AG04449 (cell line): ENCODE results near the gene PYGO2.
"Not testable (repeated sequence)": the region's sequence is repeated elsewhere in the genome, so short reads cannot be mapped to it uniquely, and the experiment has no call there.

Experiments
- CTCF ChIA-PET: fragments of 350-600 bp; formaldehyde crosslinking; extraction: SDS; loops from one replicate; lab custom pipeline; 2021; ENCODE audit warnings: antibody characterized with exemption; lab: Yijun Ruan, JAX
- POLR2A ChIA-PET: fragments of 400-600, 350-600 bp; formaldehyde crosslinking; extraction: SDS; loops from one replicate; lab custom pipeline; 2020; ENCODE audit warnings: antibody characterized with exemption, inconsistent platforms; lab: Yijun Ruan, JAX
- DNase-seq: peaks from one replicate; pipeline ENCODE4 v3.0.0-alpha.2; 2010; ENCODE audit warnings: low read depth, low spot score
- H3K4me3 ChIP-seq: 2 replicates; pipeline ENCODE4 v1.5.1; 2011; ENCODE audit warnings: low read depth, mild to moderate bottlenecking, control low read depth, low read length
- TF ChIP-seq, protein P1 (sequence below): IDR thresholded peaks from one replicate; pipeline ENCODE4 v1.5.1; 2011; ENCODE audit warnings: mild to moderate bottlenecking, moderate library complexity, low read length, control low read depth, inconsistent platforms; ENCODE audit not compliant: insufficient read depth; ENCODE audit errors: missing control alignments

PYGO2 gene

DNA sequence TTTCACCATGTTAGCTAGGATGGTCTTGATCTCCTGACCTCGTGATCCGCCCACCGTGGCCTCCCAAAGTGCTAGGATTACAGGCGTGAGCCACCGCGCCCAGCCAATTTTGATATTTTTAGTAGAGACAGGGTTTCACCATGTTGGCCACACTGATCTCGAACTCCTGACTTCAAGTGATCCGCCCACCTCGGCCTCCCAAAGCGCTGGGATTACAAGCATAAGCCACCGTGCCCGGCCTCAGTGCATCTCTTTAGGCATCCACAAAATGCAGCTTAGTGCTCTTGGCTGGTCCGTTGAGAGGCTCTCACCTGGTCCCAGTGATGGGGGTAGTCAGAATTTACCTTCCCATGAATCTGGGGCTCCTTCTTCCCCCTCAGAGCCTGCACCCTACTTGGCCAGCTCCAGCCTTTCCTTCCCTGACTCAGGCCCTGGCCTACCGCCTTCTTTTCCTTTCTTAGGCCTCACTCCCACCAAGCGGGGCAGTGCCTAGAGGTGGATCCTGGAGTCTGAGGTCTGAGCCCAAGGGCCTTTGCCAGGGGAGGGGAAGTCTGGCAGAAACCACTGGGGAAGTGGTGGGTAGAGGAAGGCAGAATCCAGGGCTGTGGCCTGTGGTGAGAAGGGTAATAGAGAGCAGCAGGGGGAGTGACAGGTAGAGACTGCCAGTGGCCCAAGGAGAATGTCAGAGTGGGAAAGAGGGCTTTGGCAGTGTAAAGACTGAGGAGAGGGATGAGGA, 35.6 kb upstream of the PYGO2 start:
- TF ChIP-seq, protein P1, sequence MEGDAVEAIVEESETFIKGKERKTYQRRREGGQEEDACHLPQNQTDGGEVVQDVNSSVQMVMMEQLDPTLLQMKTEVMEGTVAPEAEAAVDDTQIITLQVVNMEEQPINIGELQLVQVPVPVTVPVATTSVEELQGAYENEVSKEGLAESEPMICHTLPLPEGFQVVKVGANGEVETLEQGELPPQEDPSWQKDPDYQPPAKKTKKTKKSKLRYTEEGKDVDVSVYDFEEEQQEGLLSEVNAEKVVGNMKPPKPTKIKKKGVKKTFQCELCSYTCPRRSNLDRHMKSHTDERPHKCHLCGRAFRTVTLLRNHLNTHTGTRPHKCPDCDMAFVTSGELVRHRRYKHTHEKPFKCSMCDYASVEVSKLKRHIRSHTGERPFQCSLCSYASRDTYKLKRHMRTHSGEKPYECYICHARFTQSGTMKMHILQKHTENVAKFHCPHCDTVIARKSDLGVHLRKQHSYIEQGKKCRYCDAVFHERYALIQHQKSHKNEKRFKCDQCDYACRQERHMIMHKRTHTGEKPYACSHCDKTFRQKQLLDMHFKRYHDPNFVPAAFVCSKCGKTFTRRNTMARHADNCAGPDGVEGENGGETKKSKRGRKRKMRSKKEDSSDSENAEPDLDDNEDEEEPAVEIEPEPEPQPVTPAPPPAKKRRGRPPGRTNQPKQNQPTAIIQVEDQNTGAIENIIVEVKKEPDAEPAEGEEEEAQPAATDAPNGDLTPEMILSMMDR: no peak
- CTCF ChIA-PET: interaction anchor here (1.1 to 17.2 kb wide), 13 partner anchors 12 to 63 kb away, joined by 4 to 244 read pairs (median 15); partner anchors contain the start of genes CKS1B, FLAD1, PBXIP1 and PMVK
- no peak for DNase-seq
- H3K4me3 ChIP-seq: no peak overlapping the region
- POLR2A ChIA-PET: no interaction called here

DNA sequence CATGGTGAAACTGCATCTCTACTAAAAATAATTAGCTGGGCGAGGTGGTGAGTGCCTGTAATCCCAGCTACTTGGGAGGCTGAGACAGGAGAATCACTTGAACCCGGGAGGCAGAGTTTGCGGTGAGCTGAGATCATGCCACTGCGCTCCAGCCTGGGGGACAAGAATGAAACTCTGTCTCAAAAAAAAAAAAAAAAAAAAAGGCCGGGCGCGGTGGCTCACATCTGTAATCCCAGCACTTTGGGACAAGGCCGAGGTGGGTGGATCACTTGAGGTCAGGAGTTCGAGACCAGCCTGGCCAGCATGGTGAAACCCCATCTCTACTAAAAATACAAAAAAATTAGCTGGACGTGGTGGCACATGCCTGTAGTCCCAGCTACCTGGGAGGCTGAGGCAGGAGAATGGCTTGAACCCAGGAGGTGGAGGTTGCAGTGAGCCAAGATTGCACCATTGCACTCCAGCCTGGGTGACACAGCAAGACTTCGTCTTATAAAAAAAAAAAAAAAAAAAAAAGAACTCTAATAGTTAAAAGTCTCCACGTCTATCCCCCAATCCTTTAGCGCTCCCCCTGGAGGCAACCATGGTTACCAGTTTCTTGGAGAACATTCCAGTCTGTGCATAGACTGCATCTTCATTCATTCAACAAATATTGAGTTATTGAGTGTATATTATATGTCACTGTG, 33.9 kb upstream of the PYGO2 start:
- TF ChIP-seq, protein P1: peak; percentile 57
- DNase-seq, H3K4me3 ChIP-seq: not testable (repeated sequence)
- POLR2A ChIA-PET: interaction anchor here (0.6 to 2.9 kb wide), 4 partner anchors 12 to 44 kb away, joined by 3 to 16 read pairs (median 6); partner anchors contain the start of genes FLAD1 and PYGO2
- CTCF ChIA-PET: interaction anchor here (0.6 to 17.2 kb wide), 23 partner anchors 9 to 690 kb away, joined by 3 to 244 read pairs (median 5); partner anchors contain the start of genes ADAM15, CKS1B, FLAD1 and PBXIP1

DNA sequence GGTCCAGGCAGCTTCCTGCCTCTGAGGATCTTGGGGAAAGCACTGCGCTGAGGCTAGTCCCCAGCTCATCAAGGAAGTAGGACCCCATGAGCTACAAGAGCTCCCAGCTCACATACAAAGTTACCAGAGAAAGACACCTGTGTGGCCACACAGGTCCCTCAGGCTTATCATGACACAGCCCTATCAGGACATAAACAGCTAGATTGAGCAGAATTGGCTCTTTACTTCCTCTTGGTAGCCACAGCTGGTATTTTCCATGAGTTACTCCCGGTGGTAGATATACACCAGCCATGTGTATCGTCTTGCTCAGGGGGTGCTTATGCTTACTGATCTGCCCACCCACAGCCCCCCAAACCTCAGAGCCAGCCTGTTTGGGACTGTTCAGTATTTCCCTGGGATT, 33.0 kb upstream of the PYGO2 start:
- POLR2A ChIA-PET: interaction anchor here (0.6 to 2.9 kb wide), 6 partner anchors 11 to 39 kb away, joined by 3 to 16 read pairs (median 6); partner anchors contain the start of genes FLAD1, PBXIP1, PYGO2 and SHC1
- CTCF ChIA-PET: interaction anchor here (0.7 to 17.2 kb wide), 19 partner anchors 9 to 513 kb away, joined by 3 to 244 read pairs (median 10); partner anchors contain the start of genes CKS1B, FLAD1, PBXIP1 and PMVK
- TF ChIP-seq, protein P1: no peak
- DNase-seq: no peak
- no peak overlapping the region for H3K4me3 ChIP-seq

DNA sequence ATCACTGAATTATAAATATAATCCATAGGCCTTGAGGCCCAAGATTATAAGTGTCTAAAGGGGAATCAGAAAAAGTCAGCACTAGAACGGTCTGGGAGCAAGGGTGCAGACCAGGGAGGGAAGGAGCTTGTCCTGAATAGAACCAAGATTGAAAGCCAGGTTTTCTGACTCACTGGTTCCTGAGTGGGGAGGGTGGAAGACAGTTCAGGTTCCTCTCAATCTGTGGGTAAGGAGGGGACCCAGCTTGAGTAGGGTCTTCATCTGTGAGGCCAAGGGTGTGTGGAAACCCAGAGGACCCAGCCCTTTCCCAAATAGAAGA, 32.6 kb upstream of the PYGO2 start:
- DNase-seq: no peak
- ChIA-PET POLR2A (interaction anchor here (0.9 to 2.9 kb wide), 6 partner anchors 8 to 38 kb away, joined by 3 to 16 read pairs (median 4); partner anchors contain the start of genes FLAD1, PBXIP1, SHC1 and ZBTB7B), CTCF (interaction anchor here (0.7 to 17.2 kb wide), 18 partner anchors 9 to 515 kb away, joined by 3 to 244 read pairs (median 10); partner anchors contain the start of genes CKS1B, FLAD1, PBXIP1 and PYGO2)
- no peak overlapping the region for H3K4me3 ChIP-seq
- TF ChIP-seq, protein P1: no peak

DNA sequence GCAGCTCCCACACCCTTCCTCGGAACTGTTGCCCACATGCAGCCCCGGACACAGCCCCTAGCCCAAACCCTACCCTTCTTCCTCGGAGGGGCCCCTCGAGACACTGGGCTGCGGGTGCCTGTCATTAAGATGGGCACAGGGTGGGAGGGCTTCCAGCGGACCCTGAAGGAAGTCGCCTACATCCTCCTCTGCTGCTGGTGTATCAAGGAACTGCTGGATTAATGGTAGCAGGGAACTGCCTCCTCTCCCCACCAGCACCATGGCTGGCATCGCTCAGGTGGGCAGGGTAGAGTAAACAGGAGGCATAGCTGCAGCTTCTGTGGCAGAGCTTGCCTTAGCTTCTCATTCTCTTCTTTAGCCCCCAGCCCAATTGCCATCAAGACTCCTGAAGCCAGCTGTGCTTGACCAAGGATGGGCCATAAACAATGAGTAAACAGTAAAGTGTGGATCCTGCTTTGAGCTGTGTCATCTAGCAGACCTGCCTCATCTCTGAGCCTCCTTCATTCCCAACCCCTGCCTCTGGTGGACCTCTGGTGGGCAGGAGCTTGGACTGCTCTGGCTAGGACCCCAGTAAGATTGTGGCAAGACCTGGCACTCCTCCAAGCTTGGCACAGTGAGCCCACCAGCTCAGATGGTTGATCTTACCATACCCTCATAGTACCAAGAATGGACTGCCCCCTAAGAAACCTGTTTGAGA, 32.1 kb upstream of the PYGO2 start, which contains the start of gene LENEP:
TSS of gene LENEP (plus strand) at position 15 of the 697 bp plus-strand sequence. CDS start at position 37, 22 bp downstream.
- H3K4me3 ChIP-seq: no peak within 1 kb of the TSS
- CTCF ChIA-PET: interaction anchor here (0.7 to 17.2 kb wide), 16 partner anchors 8 to 514 kb away, joined by 3 to 244 read pairs (median 10); partner anchors contain the start of genes CKS1B, FLAD1, PBXIP1 and PYGO2
- TF ChIP-seq, protein P1: no peak
- POLR2A ChIA-PET: interaction anchor here (0.9 to 2.9 kb wide), 8 partner anchors 9 to 38 kb away, joined by 3 to 16 read pairs (median 4); partner anchors contain the start of genes FLAD1, PBXIP1, SHC1 and ZBTB7B
- no peak for DNase-seq
